ENCODE data around the gene SPATS1.

DNA sequence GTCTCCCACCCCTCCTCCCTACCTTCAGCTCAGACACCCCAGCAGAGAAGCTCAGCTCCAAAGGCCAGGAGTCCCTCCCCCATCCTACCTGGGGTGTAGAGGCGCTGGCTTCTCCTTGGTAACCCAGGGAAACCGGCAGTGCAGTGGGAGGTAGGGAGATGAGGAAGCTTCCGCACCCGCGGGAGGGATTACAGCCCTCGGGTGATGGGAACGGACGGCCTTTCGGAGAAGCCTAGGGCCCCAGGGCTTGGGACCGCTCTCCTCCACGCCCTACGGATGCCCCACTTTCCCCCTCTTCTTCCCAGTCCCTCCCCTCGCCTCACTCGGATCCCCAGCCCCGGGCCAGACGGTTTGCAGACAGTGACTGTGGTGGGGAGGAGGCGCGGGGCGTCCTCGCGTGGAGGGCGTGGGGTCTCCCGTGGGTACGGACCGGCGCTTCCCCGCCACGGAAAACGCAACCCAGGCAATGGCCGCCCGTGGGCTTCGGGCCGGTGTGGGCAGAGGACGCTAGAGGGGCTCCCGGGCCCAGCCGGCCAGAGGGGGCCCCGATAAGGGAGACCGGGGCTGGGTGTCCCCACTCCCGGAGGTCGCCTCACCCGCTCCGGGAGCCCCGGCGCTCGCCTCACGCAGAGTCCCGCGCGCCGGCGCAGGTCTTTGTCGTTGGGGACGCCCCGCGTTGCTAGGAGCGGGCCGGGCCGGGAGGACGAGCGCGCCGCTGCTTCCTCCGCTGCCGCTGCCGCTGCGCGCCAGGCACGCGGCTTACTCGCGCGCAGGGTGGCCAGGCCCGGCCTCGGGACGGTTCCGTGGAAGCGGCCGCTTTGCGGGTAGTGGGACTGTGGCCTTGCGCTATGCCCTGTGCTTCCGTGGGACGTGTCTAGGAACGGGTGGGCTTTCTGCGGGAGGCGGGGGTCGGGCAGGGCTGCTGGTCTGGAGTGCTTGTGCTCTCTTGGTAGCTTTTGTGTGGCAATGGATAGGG lies 45.1 kb upstream of the SPATS1 start:
- no peak for TF ChIP-seq CTCF (IDR thresholded peaks at IDR 0.05)
- TF ChIP-seq POLR2A (IDR thresholded peaks at IDR 0.05) = no peak

Measured in heart left ventricle (tissue), 13 donors.